IMR-90 (cell line): Measurements from ENCODE around the gene PDX1. TPM values are rescaled to one million over a fixed set of nuclear protein-coding genes. Genes with fewer than 3 reads are reported as not detected.

Source experiments
- ATAC-seq: fragments of 200-7000 bp; cut with Tn5 transposase; 2 replicates; pipeline ENCODE4 v1.9.1; 2020; ENCODE audit warnings: low read depth, mild to moderate bottlenecking, moderate library complexity
- BruUV-seq: library from RNA; stranded (reverse); fragments of 400-500 nt; replicated peaks from 2 replicates; lab custom pipeline; 2021; lab: Mats Ljungman, UMichigan
- CTCF ChIA-PET: fragments of 300-600 bp; formaldehyde crosslinking; extraction: SDS; loops from one replicate; lab custom pipeline; 2021; ENCODE audit warnings: antibody characterized with exemption; lab: Yijun Ruan, JAX
- POLR2A ChIA-PET: fragments of 300-600 bp; sonication (Branson Sonifier 250); formaldehyde crosslinking; loops from one replicate; lab custom pipeline; 2022; ENCODE audit warnings: antibody characterized with exemption; ENCODE audit not compliant: unreplicated experiment; lab: Charles Lee
- DNase-seq: peaks from one replicate; pipeline ENCODE4 v3.0.0; 2013
- H2AFZ ChIP-seq: replicated peaks from 2 replicates; pipeline ENCODE3; 2013; ENCODE audit warnings: low read length, mild to moderate bottlenecking; ENCODE audit not compliant: poor library complexity
- H2AK5ac ChIP-seq: 2 replicates; pipeline ENCODE4 v1.6.1; 2013; ENCODE audit warnings: low read depth, low read length, inconsistent platforms
- H2AK9ac ChIP-seq: replicated peaks from 2 replicates; pipeline ENCODE3; 2013; ENCODE audit warnings: mild to moderate bottlenecking, low read depth, low read length, moderate library complexity; ENCODE audit not compliant: poor library complexity
- H2BK120ac ChIP-seq: 2 replicates; pipeline ENCODE4 v1.6.1; 2013; ENCODE audit warnings: low read depth, low read length, inconsistent platforms
- H2BK15ac ChIP-seq: 3 replicates; pipeline ENCODE4 v1.6.1; 2013; ENCODE audit warnings: low read depth, low read length, inconsistent platforms
- H2BK20ac ChIP-seq: 2 replicates; pipeline ENCODE4 v1.6.1; 2013; ENCODE audit warnings: low read depth, mild to moderate bottlenecking, inconsistent platforms, low read length, moderate library complexity
- H2BK5ac ChIP-seq: 2 replicates; pipeline ENCODE4 v1.6.1; 2013; ENCODE audit warnings: mild to moderate bottlenecking, low read depth, low read length, inconsistent platforms; ENCODE audit not compliant: poor library complexity, severe bottlenecking
- H3K14ac ChIP-seq: replicated peaks from 2 replicates; pipeline ENCODE4 v1.6.1; 2013; ENCODE audit warnings: low read depth, low read length, inconsistent platforms
- H3K18ac ChIP-seq: 2 replicates; pipeline ENCODE4 v1.6.1; 2013; ENCODE audit warnings: low read depth, low read length, control low read depth
- H3K23ac ChIP-seq: 2 replicates; pipeline ENCODE4 v1.6.1; 2013; ENCODE audit warnings: low read depth, low read length, inconsistent platforms
- H3K27ac ChIP-seq: 2 replicates; pipeline ENCODE4 v1.5.1; 2013; ENCODE audit warnings: mild to moderate bottlenecking, control low read depth, low read length; ENCODE audit not compliant: insufficient read depth
- H3K27me3 ChIP-seq: 2 replicates; pipeline ENCODE4 v1.6.1; 2013; ENCODE audit warnings: low read length; ENCODE audit not compliant: control insufficient read depth, insufficient read depth
- H3K36me3 ChIP-seq: 2 replicates; pipeline ENCODE4 v1.6.1; 2013; ENCODE audit warnings: low read length, mixed read lengths; ENCODE audit not compliant: control insufficient read depth, insufficient read depth
- H3K4ac ChIP-seq: 2 replicates; pipeline ENCODE4 v1.6.1; 2013; ENCODE audit warnings: low read depth, low read length, inconsistent platforms
- H3K4me1 ChIP-seq: 2 replicates; pipeline ENCODE4 v1.6.1; 2013; ENCODE audit warnings: low read length, mixed read lengths; ENCODE audit not compliant: control insufficient read depth, insufficient read depth
- H3K4me2 ChIP-seq: 2 replicates; pipeline ENCODE4 v1.6.1; 2013; ENCODE audit warnings: low read depth, mild to moderate bottlenecking, control low read depth, low read length, moderate library complexity
- H3K4me3 ChIP-seq: 2 replicates; pipeline ENCODE4 v1.5.1; 2013; ENCODE audit warnings: low read depth, mild to moderate bottlenecking, control low read depth, low read length, moderate library complexity; ENCODE audit not compliant: insufficient read depth
- H3K56ac ChIP-seq: 2 replicates; pipeline ENCODE4 v1.6.1; 2013; ENCODE audit warnings: low read length, inconsistent platforms; ENCODE audit not compliant: insufficient read depth; ENCODE audit errors: extremely low read depth
- H3K79me1 ChIP-seq, 2 experiments: 2 replicates each; pipeline ENCODE4 v1.6.1; 2013; ENCODE audit warnings: low read length in 2 of 2, inconsistent platforms in 1 of 2, low read depth in 1 of 2
- H3K9ac ChIP-seq: 2 replicates; pipeline ENCODE4 v1.6.1; 2013; ENCODE audit warnings: low read depth, low read length, control low read depth
- H3K9me1 ChIP-seq: 2 replicates; pipeline ENCODE4 v1.6.1; 2013; ENCODE audit warnings: low read length, inconsistent platforms; ENCODE audit not compliant: insufficient read depth
- H3K9me3 ChIP-seq: 2 replicates; pipeline ENCODE4 v1.6.1; 2013; ENCODE audit warnings: low read length; ENCODE audit not compliant: control insufficient read depth, insufficient read depth
- H4K20me1 ChIP-seq: 2 replicates; pipeline ENCODE4 v1.6.1; 2013; ENCODE audit warnings: low read length, inconsistent platforms; ENCODE audit not compliant: insufficient read depth
- H4K5ac ChIP-seq: 2 replicates; pipeline ENCODE4 v1.6.1; 2013; ENCODE audit warnings: mild to moderate bottlenecking, low read depth, low read length, control low read depth
- H4K8ac ChIP-seq, 2 experiments: 2 replicates each; pipeline ENCODE4 v1.6.1; 2013; ENCODE audit warnings: low read depth in 2 of 2, low read length in 2 of 2, control low read depth in 1 of 2, inconsistent platforms in 1 of 2
- H4K91ac ChIP-seq: 2 replicates; pipeline ENCODE4 v1.6.1; 2013; ENCODE audit warnings: low read depth, low read length, inconsistent platforms; ENCODE audit not compliant: insufficient read depth
- BHLHE40 ChIP-seq: fragments of 150-350 bp; IDR thresholded peaks from 2 replicates; pipeline ENCODE4 v1.6.1; 2016; ENCODE audit warnings: mild to moderate bottlenecking, low read depth, low read length
- CEBPB ChIP-seq: IDR thresholded peaks from 2 replicates; pipeline ENCODE4 v1.6.1; 2012; ENCODE audit warnings: low read depth, low read length, improper control_type of control experiment
- CHD1 ChIP-seq: IDR thresholded peaks from 2 replicates; pipeline ENCODE4 v1.6.1; 2012; ENCODE audit warnings: low read depth, low read length, improper control_type of control experiment
- CTCF ChIP-seq: conservative IDR thresholded peaks from 2 replicates; pipeline ENCODE4 v1.5.1; 2012; ENCODE audit warnings: mild to moderate bottlenecking, low read depth, low read length, improper control_type of control experiment
- FOS ChIP-seq: fragments of 150-350 bp; IDR thresholded peaks from 2 replicates; pipeline ENCODE4 v1.6.1; 2016; ENCODE audit warnings: low read depth, low read length
- MAZ ChIP-seq: IDR thresholded peaks from 2 replicates; pipeline ENCODE4 v1.6.1; 2012; ENCODE audit warnings: low read depth, mild to moderate bottlenecking, low read length, improper control_type of control experiment, moderate library complexity, borderline replicate concordance
- MXI1 ChIP-seq: IDR thresholded peaks from 2 replicates; pipeline ENCODE4 v1.6.1; 2012; ENCODE audit warnings: low read depth, mild to moderate bottlenecking, low read length, moderate library complexity, borderline replicate concordance
- POLR2A ChIP-seq: IDR thresholded peaks from 2 replicates; pipeline ENCODE4 v1.6.1; 2012; ENCODE audit warnings: mild to moderate bottlenecking, low read depth, low read length
- RCOR1 ChIP-seq: IDR thresholded peaks from 2 replicates; pipeline ENCODE4 v1.6.1; 2012; ENCODE audit warnings: mild to moderate bottlenecking, low read length, improper control_type of control experiment; ENCODE audit not compliant: insufficient replicate concordance
- RFX5 ChIP-seq: IDR thresholded peaks from 2 replicates; pipeline ENCODE4 v1.8.0; 2012; ENCODE audit warnings: low read depth, mild to moderate bottlenecking, low read length, moderate library complexity
- SMC3 ChIP-seq: fragments of 150-350 bp; IDR thresholded peaks from 2 replicates; pipeline ENCODE4 v1.6.1; 2016; ENCODE audit warnings: low read depth, mild to moderate bottlenecking, antibody characterized with exemption, low read length, moderate library complexity
- USF2 ChIP-seq: fragments of 150-350 bp; IDR thresholded peaks from 2 replicates; pipeline ENCODE4 v1.6.1; 2017; ENCODE audit warnings: mild to moderate bottlenecking, antibody characterized with exemption, low read length, low read depth
- WGBS, 2 experiments: methylation state at CpG; one replicate each; pipeline versions ENCODE4 v1.1.5 to v1.1.7; 2013; ENCODE audit warnings: missing lambda C conversion rate in 2 of 2; ENCODE audit not compliant: insufficient read length in 1 of 2; ENCODE audit errors: extremely low coverage in 2 of 2; 5-methylcytosine and 5-hydroxymethylcytosine counted together
- dilution Hi-C: fragments of 300-500 bp; cut with HindIII; formaldehyde crosslinking; loops from one replicate; pipeline ENCODE4 v1.14.3; 2018; ENCODE audit warnings: low sequenced_read_pairs; ENCODE audit not compliant: unreplicated experiment
- in situ Hi-C: fragments of 300-500 bp; cut with MboI; formaldehyde crosslinking; loops from 3 replicates; pipeline ENCODE4 v1.14.3; 2019; ENCODE audit warnings: low sequenced_read_pairs, inconsistent platforms, mixed read lengths
- intact Hi-C: fragments of 100-400 bp; cut with micrococcal nuclease; formaldehyde crosslinking; loops from 2 replicates; pipeline ENCODE4 v1.10.0; 2022
- polyA plus RNA-seq, 3 experiments: library from polyadenylated mRNA; depleted of rRNA; stranded (reverse); fragments of >200 nt; gene quantifications; 2 replicates each; pipeline ENCODE4 v1.2.3, GENCODE V29; 2012; ENCODE audit warnings: low replicate concordance in 1 of 3
- total RNA-seq: library from RNA; depleted of rRNA; stranded (reverse); fragments of >200 nt; gene quantifications from 2 replicates; pipeline ENCODE4 v1.2.3, GENCODE V29; 2012

Gene PDX1
- total and polyA plus RNA-seq, 2 of the 4 experiments (the other 2 are of a cell fraction) = not detected

GRCh38 chr13:27909378-27909777, 10.4 kb upstream of the PDX1 start:
- no peak for TF ChIP-seq MXI1
- TF ChIP-seq FOS = no peak
- no peak for TF ChIP-seq POLR2A
- TF ChIP-seq BHLHE40 = no peak
- TF ChIP-seq RCOR1 = no peak
- no peak for TF ChIP-seq CEBPB
- no peak for TF ChIP-seq CHD1
- TF ChIP-seq RFX5 = no peak
- no peak for TF ChIP-seq MAZ
- no peak for TF ChIP-seq CTCF
- no peak for TF ChIP-seq SMC3
- TF ChIP-seq USF2 = no peak
- Histone ChIP-seq H4K5ac (no peak overlapping the region), H3K27me3 (peaks cover 22% of the 10 kb centered on the region), H2BK120ac (no peak overlapping the region), H2BK5ac (no peak overlapping the region), H2AK5ac (no peak overlapping the region), H3K4me1 (no peaks in the 10 kb centered on the region), H3K9ac (no peak overlapping the region), H2BK15ac (no peak overlapping the region), H3K18ac (no peak overlapping the region), H3K9me3 (no peaks in the 10 kb centered on the region), H2BK20ac (no peak overlapping the region), H4K20me1 (no peaks in the 10 kb centered on the region), H3K4me2 (no peak overlapping the region), H3K4ac (no peak overlapping the region), H3K14ac (no peak overlapping the region), H3K23ac (no peak overlapping the region), H3K79me1 (no peaks in the 10 kb centered on the region), H4K8ac (no peak overlapping the region), H3K4me3 (no peak overlapping the region), H4K91ac (no peak overlapping the region), H3K36me3 (no peaks in the 10 kb centered on the region), H3K9me1 (peaks cover 3% of the 10 kb centered on the region; the same call in 1 of the 2 replicates), H2AFZ (no peak overlapping the region), H2AK9ac (no peak overlapping the region), H3K56ac (no peak overlapping the region), H3K27ac (no peak overlapping the region)
- no CpG with 5 or more reads among the region's 4 CpGs for WGBS, 2 experiments
- POLR2A ChIA-PET = no interaction called here
- no peak for ATAC-seq
- CTCF ChIA-PET = no interaction called here
- intact Hi-C loops (no loop called here), in situ Hi-C loops (no loop called here), dilution Hi-C loops (no loop called here)
- no TSS peak for BruUV-seq
- no peak for DNase-seq
